Stimulated activated CD8-positive, alpha-beta memory T cell treated with anti-CD3 and anti-CD28 coated beads, Interleukin-2, amount 100 ng/mL, for 48 hours (primary cell): Measurements from ENCODE around the gene SLC16A10.

ENCODE experiments used
- DNase-seq, 2 donors: peaks; one replicate each; pipeline ENCODE4 v3.0.0-alpha.2; 2020; ENCODE audit warnings: low read depth in 2 of 2

Gene SLC16A10

DNA sequence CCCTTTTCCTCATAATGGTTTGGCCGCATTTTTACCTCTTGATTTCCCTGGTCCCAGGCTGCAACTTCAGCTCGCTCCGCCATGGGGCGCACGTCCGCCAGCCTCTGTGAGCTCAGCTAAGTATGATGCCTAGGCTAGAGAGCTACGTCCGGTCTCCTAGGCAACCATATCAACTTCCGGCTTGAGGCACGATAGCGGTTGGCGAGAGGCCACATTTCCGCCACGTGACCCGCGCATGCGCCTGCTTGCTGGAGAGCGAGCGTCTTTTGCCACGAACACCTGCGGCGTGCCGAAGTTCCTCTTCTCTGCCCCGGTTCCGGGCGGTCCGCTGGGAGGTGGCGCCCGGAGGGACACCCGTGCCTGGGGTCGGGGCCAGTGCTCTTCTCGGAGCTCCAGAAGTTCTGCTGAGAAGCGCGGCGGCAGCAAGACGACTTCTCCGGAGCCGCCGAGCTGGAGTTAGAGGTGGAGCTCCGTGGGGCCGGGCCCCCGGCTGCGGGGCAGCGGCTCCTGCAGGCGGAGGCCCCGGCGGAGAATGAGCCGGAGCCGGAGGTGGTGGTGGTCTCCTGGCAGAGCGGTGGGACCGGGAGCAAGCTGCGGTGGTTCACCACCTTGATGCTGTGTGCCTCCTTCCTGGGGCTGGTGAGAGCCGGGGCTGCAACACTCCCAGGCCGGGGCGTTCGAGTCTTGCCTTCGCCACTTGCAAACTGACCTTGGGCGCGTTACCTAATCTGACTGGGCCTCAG lies 172.0 kb downstream of the SLC16A10 start:
- DNase-seq, result peak; percentile 94 to 99

DNA sequence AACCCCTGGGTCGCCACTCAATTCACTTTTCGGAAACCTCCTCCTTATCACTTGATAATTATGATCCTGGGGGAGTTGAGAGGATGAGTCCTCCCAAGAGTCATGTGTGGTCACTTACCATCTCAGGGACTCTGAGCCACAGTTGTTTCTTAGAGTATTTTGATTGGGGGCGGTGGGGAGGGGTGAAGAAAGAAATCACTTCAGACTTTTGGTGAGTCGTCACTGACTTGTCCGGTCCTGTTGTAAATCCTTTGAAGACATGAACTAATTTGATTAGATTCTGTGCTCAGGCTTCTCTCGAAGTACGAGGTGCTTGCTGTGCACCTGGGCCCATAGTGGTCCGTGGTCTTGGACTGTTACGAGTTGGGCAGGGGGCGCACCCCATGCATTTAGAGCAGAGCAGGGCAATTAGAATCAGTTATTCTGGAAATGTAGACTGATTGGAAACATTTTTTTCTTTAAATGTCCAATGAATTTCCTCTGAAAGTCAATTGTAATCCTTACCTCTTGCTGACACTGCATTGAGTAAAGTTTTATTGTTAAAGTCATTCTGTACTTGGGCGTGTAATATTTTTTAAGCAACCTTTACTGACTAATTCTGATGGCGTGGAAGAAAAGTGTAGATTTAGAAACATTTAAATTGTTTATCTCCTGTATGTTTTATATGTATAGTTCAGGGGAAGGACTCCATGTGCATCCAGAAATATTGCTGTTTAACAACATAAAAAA lies 173.4 kb downstream of the SLC16A10 start:
- DNase-seq, result no peak

DNA sequence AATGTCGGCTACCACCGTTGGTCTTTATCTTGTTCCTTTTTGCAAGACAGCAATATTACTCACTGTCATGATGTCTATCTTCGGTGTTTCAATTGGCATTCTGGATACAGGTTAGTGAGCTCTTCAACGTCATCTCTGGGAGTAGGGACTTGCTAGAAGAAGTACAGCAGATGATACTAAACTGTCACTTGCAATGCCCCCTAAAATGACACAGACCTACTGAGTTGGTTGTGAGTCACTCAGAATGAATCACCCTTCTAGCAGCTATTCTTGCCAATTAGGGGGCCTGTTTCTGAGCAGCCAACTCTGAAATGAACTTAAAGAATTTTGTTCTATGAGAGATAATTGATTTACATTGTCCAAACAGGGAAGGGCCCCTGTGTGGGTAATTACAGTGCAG lies 176.5 kb downstream of the SLC16A10 start:
- DNase-seq, result no peak

DNA sequence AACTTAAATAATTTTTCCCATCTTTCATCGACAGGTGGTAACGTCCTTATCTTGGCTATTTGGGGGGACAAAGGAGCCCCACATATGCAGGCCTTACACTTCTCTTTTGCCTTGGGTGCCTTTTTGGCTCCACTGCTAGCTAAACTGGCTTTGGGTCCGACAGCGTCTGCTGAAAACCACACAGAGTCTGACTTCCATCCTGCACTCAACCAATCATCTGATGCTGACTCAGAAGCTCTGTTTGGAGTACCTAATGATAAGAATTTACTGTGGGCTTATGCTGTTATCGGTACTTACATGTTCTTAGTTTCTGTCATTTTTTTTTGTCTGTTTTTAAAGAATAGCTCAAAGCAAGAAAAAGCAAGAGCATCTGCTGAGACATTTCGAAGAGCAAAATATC lies 178.5 kb downstream of the SLC16A10 start:
- no peak for DNase-seq

DNA sequence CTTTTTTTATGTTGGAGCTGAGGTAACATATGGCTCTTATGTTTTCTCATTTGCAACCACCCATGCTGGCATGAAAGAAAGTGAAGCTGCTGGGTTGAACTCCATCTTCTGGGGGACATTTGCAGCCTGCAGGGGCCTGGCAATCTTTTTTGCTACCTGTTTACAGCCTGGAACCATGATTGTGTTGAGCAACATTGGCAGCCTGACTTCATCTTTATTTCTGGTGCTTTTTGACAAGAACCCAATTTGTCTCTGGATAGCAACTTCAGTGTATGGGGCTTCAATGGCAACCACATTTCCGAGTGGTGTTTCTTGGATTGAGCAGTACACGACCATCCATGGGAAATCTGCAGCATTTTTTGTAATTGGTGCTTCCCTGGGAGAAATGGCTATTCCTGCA lies 179.0 kb downstream of the SLC16A10 start:
- no peak for DNase-seq

DNA sequence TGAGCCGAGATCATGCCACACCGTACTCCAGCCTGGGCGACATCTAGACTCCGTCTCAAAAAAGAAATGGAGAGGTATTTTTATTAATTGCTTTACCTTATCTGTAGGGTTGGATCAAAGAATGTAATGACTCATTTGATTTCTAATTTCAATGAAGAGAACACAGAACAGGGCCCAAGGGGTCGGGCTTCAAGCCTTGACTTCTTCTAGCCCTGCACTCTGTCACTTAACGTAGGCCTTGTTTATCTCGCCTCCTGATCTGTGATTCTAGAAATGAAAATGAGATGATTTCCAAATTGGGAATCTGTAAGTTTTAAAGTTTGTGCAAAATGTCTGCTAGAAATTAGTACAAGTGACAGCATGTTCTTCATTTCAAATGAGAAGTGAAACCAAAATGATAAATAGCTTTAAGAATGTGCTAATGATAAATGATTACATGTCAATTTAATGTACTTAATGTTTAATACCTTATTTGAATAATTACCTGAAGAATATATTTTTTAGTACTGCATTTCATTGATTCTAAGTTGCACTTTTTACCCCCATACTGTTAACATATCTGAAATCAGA lies 180.5 kb downstream of the SLC16A10 start:
- no peak for DNase-seq

DNA sequence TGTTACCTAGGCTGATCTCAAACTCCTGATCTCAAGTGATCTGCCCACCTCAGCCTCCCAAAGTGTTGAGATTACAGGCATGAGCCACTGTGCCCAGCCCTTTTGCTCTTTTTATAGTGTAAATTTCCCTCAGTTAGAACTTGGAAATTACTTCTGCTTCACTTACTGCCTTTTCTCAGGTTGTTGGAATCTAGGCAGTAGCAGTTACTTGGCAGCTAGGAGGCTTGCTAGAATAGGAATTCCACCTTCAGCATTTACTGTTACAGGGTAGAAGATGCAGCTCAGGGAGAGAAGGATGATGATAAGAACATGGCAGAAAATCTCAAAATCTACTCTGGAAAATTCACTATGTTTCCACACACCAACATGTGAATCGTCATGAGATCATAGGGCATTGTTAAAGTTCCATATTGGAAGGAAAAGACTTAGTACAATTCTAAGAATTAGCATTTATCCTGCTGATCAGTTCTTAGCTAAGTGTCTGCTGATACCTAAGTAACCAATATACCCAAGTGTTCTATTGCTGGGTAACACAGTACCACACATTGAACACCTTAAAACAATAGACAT lies 182.2 kb downstream of the SLC16A10 start:
- DNase-seq, result no peak

DNA sequence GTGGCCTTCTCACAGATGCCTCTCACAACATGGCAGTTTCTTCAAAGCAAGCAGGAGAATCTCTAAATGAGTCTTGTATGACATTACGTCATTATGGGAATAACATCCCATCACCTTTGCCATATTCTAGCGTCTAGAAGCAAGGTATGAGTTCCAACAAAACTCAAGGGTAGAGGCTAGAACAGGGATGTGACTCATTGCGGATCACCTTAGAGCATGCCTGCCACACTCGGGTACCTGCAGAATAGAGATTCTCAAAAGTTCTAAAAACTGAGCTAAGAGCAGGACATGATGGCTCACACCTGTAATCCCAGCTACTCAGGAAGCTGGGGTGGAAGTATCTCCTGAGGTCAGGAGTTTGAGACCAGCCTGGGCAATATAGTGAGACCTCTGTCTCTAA lies 182.8 kb downstream of the SLC16A10 start:
- no peak for DNase-seq

DNA sequence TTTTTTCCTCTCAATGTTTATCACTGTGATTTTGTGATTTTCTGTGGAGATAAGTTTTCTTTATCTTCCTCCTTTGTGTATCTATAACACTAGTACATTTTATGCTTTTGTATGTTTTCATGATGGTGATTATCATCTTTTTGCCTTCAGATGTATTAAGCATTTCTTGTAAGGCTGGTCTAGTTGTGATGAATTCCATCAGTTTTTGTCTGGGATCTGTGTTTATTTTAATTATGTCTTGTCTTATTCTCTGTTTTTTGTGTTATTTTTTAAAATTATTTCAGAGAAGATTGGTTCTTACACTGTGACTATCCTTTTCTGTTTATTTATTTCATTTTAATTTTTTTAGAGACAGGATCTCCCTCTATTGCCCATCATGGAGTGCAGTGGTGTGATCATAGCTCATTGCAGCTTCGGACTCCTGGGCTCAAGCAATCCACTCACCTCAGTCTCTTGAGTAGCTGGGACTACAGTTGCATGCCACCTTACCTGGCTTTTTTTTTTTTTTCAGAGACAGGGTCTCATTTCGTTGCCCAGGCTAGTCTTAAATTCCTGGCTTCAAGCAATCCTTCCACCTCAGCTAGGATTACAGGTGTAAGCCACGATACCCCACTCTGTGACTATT lies 187.4 kb downstream of the SLC16A10 start:
- no peak for DNase-seq

DNA sequence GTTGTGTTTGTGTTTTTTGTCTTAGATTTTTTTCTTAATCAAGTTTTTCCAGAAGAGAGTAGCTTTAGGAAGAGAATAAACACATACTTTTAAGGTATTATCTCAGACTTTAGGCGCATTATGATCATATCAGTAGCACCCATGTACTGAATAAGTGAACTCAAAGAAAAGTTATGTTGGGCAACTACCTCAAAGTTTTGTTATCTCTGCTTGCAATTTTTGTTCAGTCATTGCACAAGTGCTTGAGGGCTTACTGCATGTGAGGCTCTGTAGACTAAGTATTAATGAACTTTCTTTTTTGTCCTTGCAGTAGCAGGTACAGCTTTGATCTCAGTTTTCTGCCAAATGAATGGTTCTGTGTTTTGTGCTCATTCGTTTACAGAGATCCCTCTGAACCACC lies 189.0 kb downstream of the SLC16A10 start:
- DNase-seq, result no peak

DNA sequence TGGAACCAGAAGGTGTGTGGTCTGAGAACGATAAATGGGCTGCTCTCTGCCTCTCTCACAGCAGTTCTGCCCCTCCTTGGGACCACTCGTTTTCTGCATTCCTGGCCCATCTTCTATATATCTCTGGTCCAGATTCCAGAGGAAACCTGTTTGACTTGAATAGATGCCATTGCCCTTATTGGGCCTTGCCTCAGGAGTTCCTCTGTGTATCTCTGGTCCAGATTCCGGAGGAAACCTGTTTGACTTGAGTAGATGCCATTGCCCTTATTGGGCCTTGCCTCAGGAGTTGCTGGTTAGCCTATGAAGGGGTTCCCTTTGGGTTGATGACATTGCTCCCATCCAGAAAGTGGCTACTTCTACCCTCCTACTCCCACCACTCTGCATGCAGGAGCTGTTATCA lies 189.4 kb downstream of the SLC16A10 start:
- no peak for DNase-seq

DNA sequence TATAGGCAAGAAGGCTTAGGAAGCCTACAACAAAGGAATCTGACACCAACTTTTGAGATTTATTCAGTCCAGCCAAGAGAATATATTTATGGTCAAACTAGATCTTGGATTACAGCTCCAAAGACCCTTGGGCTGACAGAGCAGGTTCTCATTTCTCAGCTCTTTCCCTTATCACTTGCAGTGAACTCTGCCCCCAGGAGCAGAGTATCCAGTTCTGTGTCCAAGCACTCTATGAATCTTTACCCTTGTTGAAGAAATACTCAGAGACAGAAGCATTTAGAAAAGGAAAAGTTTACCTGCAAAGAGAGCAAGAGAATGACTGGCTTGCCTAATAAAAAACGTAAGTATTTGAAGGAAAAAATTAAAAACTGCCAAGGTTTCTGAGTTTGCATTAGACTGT lies 190.5 kb downstream of the SLC16A10 start:
- DNase-seq, result no peak

DNA sequence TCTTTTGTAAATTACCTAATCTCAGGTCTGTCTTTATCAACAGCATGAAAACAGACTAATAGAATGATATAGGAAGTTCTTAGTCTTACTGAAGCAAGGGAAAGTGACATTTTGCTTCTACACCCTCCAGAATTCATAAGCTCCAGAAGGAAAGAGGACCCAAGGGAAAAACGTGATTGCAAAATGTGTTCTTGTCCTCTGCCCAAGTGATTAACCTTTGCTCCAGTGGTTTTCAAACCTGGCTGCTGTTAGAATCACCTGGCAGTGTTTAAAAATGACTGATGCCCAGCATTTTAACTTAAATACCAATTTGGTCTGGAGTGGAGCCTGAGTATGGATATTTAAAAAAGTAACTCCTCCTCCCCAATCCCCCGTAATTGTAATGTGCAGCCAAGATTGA lies 191.4 kb downstream of the SLC16A10 start:
- DNase-seq, result no peak

DNA sequence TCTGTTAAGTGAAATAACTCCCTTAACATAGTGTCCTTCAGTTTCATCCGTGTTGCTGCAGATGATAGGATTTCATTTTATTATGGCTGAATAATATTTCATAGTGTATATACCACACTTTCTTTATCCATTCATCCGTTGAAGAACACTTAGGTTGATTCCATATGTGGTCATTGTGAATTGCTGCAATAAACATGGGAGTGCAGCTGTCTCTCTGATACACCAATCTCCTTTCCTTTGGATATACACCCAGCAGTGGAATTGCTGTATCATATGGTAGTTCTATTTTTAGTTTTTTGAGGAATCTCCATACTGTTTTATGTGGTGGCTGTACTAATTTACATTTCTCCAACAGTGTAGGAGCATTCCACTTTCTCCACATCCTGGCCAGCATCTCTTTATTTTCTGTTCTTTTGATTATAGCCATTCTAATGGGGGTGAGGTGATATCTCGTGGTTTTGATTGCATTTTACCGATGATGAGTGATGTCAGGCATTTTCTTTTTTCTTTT lies 193.2 kb downstream of the SLC16A10 start:
- DNase-seq, result no peak
